8988T (cell line): ENCODE data around the gene SYT6.

ENCODE experiments used
- DNase-seq: peaks from one replicate; pipeline ENCODE4 v3.0.0; 2011

SYT6 gene

DNA sequence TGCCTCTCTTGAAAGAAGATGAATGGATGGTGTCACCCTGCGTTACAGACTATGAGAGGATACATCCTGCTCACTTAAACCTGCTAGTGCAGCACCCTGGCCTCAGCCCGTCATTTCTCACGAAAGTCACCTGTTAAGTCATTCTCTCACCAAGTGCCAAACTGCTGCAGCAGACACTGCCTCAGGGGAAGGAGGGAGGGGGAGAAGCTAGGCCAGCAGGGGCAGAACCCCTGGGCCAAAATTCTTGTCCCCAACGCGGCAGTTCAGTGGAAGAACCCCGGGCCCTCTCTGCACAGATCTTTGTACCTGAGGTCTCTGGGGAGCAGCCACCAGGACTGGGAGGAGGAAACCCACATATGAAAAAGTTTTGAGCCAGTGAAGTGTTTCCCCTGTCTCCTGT lies 37.6 kb downstream of the SYT6 start:
- DNase-seq, result no peak

DNA sequence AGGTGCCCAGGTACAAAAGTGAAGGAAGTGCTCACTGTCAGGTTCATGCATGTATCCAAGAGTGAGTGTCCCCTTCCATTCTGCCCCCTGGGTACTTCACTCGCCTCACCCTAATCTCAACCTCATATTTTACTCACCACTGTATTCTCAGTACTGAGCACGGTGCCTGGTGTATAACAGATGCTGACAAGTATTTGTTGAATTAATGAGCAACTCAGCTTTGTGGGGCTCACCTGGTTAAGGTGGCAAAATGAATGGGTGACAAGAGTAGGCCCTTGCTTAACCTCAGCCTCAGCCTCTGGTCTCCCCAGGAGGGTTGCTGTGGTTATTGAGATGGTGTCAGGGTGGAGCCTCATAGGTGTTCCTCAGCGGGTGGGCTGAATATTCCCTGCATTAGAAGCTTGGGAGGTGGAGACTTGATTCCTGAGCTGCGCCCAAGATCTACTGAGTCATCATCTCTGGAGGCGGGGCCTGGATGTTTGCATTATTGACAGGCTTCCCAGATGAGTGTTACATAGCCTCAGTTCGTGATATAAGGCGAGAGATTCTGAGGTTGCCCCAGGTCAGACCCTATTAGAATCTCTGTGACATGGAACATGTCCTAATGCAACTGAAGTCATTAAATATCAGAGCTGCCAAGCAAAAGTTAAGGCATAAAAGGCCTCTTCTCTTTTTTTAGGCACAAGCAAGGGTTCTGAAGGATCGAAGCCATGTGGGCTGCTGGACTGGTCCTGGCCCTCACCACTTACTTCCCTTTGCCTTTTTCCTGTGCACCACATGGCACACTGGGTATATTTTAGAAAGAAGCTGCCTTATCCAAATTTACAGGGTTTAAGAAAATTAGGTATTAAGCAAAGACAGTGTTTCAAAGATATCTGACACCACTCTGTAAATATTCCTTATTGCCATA lies 39.2 kb downstream of the SYT6 start:
- no peak for DNase-seq

DNA sequence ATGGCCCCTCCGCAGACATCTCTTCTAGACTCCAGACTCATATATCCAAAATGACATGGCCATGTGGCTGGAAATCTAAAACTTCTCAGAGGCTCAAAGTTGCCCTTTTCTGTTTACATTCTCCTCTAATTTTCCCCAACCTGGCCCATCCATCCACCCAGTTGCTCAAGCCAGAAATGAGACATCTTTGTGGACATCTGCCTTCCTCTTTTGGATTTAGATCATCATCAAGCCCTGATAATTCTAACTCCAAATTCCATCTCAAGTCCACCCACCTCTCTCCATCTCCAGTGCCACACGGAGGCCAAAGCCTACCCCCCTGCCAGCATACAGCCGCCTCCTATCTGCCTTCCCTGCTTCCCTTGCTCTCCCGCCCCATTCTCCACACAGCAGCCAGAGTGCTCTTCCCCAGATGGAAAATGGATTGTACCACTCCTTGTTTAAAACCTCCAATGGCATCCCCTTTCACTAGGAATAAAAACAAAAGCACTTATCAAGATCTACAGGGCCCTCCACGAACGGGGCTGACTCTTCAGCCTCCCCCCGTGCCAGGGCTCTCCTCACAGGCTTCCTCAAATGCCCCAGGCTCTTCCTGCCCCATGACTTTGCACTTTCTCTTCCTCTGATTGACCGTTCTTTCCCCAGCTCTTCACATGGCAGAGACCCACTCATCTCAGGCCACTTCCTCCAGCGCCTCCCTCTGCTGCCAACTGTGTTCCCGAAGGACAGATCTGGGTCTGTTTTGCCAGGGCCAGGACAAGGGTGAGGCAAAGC lies 40.1 kb downstream of the SYT6 start:
- DNase-seq, result no peak

DNA sequence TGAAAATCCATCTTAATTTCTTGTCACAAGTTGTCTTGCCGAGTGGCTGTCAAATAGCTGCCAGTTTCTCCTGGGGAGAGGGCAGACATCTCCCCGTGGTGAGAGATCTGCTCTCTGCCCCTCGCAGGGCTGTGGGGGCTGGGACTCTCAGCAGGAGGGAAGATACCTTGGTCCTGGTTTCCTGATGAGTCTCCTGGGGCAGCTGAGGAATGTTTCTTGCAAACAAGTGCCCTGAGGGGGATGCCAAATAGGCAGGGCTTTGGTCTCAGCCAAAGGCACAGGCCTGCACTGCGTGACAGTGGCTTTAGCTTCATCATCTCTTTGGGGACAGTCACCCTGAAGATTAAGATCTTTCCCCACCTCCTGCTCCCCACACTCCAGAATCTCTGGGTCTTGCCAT lies 40.9 kb downstream of the SYT6 start:
- no peak for DNase-seq

DNA sequence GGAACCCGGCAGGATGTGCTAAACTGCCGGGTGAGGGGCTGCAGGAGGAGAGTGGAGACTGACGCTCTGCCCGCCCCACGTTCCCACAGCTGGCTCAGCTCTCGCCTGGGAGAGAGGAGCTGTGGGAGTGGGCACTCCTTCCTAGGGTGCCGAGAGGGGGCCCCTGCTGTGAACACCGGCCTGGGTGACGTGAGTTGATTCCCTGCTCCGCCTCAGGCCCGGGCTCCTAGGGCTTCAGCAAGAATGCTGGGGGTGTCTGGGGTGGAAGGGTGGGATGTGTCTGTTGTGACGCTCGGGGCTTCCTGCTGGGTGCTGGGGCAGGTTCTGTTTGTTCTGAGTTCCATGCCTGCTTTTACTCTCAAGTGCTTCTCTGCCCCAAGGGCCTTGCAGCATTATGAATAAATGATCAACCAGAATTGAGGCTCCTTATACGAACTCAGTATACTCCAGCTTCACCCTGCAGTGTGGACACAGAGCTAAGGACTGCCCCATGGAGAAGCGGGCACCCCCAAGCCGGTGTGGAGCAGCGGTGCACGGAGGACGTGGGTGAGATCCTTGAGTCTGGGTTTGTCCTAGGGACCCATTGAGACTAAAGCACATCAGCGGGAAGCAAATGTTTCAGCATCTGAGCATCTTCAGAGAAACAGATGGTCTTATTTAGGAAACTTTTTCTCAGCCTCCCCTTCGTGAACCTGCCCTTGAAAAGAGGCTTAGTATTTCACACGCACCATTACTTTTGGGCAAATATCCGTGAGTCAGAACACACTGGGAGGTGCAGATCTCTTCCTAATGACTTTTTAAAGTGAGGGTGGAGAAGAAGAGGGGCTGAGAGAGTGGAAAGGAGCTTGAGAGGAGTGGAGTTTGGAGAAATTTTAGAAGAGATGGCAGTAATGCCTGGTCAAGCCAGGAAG lies 41.7 kb downstream of the SYT6 start:
- DNase-seq, result no peak

DNA sequence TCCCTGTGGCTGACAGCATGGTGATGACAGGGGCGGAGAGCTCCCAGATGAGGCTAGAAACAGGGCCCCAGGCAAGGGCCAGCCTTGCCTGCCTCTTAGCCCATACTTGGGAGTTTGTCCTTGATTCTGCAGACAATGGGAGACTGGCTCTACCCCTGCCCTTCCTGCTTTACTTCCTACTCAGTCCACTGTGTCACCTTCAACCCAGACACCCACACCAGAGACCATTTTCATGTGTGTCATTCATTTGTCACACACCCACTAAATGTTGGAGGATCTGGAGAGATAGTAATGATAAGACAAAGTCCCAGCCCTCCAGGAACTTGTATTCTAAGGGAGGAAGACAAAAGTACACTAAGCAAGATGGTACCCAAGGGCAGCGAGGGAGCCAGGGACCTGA lies 43.7 kb downstream of the SYT6 start:
- DNase-seq, result no peak

DNA sequence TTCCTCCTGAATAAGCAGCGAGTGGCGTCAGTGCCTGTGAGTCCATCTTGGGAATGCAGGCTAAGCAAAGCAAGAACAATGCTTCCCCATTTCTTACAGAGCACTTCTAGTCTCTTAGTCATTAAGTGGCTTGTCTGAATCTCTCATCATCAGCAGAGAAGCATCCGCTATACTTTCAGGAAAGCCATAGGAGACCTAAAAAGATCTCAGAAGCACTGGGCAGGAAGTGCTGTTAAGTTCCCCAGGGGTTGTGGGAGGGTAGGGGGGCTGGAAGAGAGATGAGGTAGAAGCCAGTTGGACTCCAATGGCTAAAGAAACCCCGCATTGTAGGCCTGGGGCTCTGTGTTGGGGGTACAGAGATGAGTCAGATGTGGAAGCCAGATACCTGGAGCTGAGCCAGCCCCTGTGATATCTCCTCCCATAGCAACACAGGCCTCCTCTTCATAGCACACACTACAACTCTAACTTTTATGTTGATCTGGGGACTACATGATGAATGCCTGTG lies 44.9 kb downstream of the SYT6 start:
- DNase-seq, result no peak

GRCh38 chr1:114107474-114108435 lies 45.9 kb downstream of the SYT6 start:
- no peak for DNase-seq

GRCh38 chr1:114105421-114105979 lies 48.2 kb downstream of the SYT6 start:
- DNase-seq, result no peak

DNA sequence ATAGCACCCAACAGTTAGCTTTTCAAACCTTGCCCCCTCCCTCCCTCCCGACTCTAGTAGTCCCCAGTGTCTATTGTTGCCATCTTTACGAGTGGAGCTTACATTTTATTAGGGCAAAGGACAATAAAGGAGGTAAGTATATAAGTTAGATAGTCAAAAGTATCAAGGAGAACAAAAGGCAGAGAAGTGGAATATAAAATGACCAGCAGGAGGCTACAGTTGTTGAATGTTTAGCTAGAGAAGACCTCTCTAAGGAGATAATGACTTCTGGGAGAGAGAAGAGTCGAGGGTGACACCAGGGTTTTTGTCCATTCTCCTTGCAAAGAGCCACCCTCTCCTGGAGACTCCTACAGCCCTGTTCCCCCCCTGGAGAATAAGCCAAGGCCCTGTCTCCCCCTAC lies 48.7 kb downstream of the SYT6 start:
- no peak for DNase-seq

DNA sequence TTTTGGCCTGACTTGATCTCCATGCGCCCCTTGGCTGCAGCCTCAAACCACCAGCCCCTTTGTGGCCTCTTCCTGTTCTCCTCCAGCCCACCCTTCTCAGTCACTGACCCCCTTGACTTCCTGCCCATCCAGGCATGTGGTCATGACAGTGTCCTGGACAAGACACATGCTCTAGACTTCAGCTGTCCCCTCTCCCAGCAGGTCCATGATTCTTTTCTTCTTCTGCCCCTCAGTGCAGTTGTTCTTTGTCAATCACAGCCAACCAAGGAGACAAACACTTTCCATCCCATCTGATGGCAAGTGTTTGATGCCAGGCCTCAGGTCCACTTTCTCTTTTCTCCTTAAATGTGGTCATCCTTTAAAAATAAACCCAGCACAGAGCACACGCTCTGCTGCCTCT lies 49.7 kb downstream of the SYT6 start:
- DNase-seq, result no peak

DNA sequence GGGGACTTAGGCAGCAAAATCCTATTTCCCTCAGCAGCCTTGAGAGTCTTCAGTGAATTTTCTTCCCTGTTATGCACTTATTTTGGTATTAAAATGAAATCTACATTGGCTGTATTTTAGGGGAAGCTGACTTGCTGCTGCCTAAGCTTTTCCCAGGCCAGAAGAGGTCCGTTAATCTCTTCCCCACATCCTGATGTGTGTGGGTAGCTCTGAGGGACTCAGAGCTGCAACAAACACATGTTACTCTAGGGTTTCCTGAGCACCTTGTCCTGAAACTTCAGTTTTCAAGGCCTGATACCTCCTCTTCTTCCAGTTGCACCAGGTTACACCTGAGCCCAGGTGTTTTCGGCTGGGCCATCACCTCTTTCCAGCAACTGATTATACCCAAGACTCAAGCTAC lies 51.5 kb downstream of the SYT6 start:
- DNase-seq, result no peak

DNA sequence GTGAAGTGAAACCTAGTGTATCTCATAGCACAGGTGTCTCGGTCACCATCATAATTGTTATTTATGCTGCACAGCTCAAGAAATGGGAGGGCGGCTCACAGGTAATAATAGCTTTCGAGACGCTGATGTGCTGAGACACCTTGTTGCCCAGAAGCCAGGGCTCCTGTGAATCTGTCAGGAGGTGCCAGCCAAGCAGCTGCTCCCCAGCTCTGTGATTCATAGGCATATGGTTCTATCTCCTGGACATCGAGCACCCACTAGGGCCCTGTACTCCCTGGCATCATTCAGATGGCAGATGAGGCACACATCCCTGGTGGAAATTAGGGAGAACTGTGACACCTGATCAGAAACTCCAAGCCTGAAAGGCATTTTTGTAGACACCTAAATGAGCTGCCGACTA lies 53.5 kb downstream of the SYT6 start:
- DNase-seq, result no peak

DNA sequence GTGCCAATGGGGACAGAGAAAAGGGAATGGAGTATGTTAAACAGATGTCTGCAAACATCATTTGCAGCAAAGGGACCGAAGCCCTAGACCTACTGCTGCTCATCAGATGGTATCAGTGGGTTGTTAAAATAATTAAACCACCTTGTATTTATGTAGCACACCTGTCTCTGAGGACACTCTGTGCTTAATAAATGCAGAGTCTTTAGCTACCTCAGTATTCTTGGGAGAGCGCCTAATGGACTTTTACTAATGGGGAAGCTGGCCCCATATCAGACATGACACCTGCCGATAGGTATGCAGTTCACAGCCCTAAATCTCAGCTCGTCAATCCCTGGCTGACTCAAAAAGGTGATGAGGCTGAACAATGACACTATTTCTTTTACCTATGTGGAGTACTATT lies 54.4 kb downstream of the SYT6 start:
- no peak for DNase-seq

GRCh38 chr1:114097109-114097508 lies 56.6 kb downstream of the SYT6 start:
- DNase-seq, result no peak

DNA sequence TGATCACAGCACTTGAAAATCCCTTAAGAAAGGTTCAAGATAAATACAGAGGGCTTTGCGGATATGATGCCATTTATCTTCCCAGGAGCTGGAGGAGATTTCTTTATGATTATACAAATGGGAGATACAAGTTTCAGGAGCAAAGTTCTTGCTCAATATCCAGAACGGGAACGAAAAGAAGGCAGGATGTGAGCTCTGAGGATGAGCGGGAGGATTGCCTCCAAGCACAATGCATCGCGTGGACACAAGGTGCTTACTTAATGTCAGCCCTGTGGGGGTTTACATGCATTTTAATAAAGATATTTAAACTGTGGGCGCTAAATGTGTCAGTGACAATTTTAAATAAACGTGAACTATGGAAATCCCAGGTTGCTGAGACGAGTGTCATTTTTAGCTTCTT lies 59.0 kb downstream of the SYT6 start:
- DNase-seq, result no peak

GRCh38 chr1:114094363-114094634 lies 59.4 kb downstream of the SYT6 start:
- no peak for DNase-seq

GRCh38 chr1:114093624-114094362 lies 59.9 kb downstream of the SYT6 start:
- no peak for DNase-seq

DNA sequence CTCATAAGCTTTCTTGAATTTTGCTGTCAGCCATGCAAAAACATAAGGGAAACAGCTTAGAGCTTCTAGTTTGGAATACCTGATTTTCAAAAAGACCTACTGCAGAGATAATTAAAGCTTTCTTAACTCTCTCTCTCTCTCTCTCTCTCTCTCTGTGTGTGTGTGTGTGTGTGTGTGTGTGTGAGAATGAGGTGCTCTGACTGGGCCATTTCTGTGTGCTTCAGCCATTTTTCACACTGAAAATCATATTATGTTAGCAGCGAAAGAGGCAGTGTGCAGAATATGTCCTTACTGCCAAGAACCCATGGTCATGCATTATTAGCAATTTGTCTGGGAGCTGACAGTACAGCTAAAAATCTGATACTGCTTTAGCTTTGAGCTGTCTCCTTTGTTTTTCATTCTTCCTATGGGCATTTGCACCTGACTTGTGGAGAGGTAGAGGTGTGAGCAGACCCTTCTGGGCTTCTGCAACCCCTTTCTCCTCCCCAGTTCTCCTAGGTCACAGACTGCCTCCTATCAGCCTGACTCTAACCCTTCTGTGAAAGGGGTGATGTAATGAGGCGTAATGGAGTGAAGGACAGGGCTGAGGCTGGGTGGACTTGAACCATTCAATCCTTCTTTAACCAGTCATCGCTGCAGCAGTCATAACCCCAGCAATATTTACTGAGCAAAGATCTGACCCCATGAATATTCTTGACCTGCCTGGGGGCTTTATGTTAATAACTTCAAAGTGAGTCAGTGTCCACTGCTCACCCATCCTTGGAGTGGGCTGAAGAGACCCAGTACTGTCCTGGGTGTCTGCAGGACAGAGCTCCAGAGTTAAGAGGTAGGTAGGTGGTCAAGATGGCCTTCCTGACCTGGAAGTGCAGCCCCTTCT lies 61.2 kb downstream of the SYT6 start:
- no peak for DNase-seq

GRCh38 chr1:114091711-114092110 lies 62.0 kb downstream of the SYT6 start:
- DNase-seq, result no peak
